NCI-H2029 (cell line): Measurements from ENCODE around the gene IL20RA.
"Not testable (repeated sequence)": the region's sequence is repeated elsewhere in the genome, so short reads cannot be mapped to it uniquely, and the experiment has no call there.

ENCODE experiments used
- DNase-seq: peaks from one replicate; lab custom pipeline; 2025; lab: John Stamatoyannopoulos, UW

Gene IL20RA

GRCh38 chr6:137044366-137045221, at the start of gene IL20RA:
Gene IL20RA (minus strand): TSS chr6:137044965. CDS start chr6:137044728, 237 bp downstream.
- DNase-seq: peak; percentile 22

- no peak for DNase-seq
These were observed 48.7 kb upstream of the IL20RA start for GRCh38 chr6:137093183-137094069.

GRCh38 chr6:137092018-137092417, 47.3 kb upstream of the IL20RA start:
- no peak for DNase-seq

GRCh38 chr6:137089305-137089704, 44.5 kb upstream of the IL20RA start:
- DNase-seq: peak; percentile 48

GRCh38 chr6:137087902-137088301, 43.1 kb upstream of the IL20RA start:
- no peak for DNase-seq

- peak; percentile 52 for DNase-seq
These were observed 41.3 kb upstream of the IL20RA start for GRCh38 chr6:137086031-137086430.

GRCh38 chr6:137084865-137085617, 40.3 kb upstream of the IL20RA start:
- no peak for DNase-seq

GRCh38 chr6:137084090-137084489, 39.3 kb upstream of the IL20RA start:
- no peak for DNase-seq

- no peak for DNase-seq
These were observed 37.2 kb upstream of the IL20RA start for GRCh38 chr6:137081997-137082396.

GRCh38 chr6:137080711-137081110, 35.9 kb upstream of the IL20RA start:
- no peak for DNase-seq

GRCh38 chr6:137076277-137077068, 31.7 kb upstream of the IL20RA start:
- peak; percentile 52 for DNase-seq

GRCh38 chr6:137075790-137076189, 31.0 kb upstream of the IL20RA start:
- not testable (repeated sequence) for DNase-seq

- no peak for DNase-seq
These were observed 25.5 kb upstream of the IL20RA start for GRCh38 chr6:137070303-137070702.

- DNase-seq: no peak
These were observed 22.6 kb upstream of the IL20RA start for GRCh38 chr6:137067399-137067798.

- no peak for DNase-seq
These were observed 13.3 kb upstream of the IL20RA start for GRCh38 chr6:137058037-137058436.

- no peak for DNase-seq
These were observed 11.5 kb upstream of the IL20RA start for GRCh38 chr6:137056121-137056880.

GRCh38 chr6:137051790-137052472, 7.2 kb upstream of the IL20RA start:
- DNase-seq: peak; percentile 36

GRCh38 chr6:137049095-137049494, 4.3 kb upstream of the IL20RA start:
- DNase-seq: no peak

GRCh38 chr6:137046871-137047412, 2.2 kb upstream of the IL20RA start:
- no peak for DNase-seq
